Smooth muscle cell (in vitro differentiated cells): ENCODE results near the gene DNAAF5. TPM values are rescaled to one million over a fixed set of nuclear protein-coding genes. Genes with fewer than 3 reads are reported as not detected.

Source experiments
- DNase-seq: peaks from one replicate; lab custom pipeline; 2025; ENCODE audit not compliant: unreplicated experiment; lab: John Stamatoyannopoulos, UW
- H2AFZ ChIP-seq: fragments of 200-600 bp; sonication (generic); 2 replicates; pipeline ENCODE4 v1.6.0; 2016; ENCODE audit warnings: antibody characterized with exemption, low read depth, mild to moderate bottlenecking
- H3F3A ChIP-seq: fragments of 200-600 bp; sonication (generic); 2 replicates; pipeline ENCODE4 v1.6.0; 2017; ENCODE audit warnings: antibody characterized with exemption, low read depth
- H3K27ac ChIP-seq: fragments of 200-600 bp; sonication (generic); 2 replicates; pipeline ENCODE4 v1.5.1; 2016; ENCODE audit warnings: low read depth, mild to moderate bottlenecking
- H3K27me3 ChIP-seq: fragments of 200-600 bp; sonication (generic); 2 replicates; pipeline ENCODE4 v1.6.1; 2016; ENCODE audit warnings: low read depth, mild to moderate bottlenecking
- H3K36me3 ChIP-seq: fragments of 200-600 bp; sonication (generic); 2 replicates; pipeline ENCODE4 v1.5.1; 2016; ENCODE audit warnings: low read depth
- H3K4me1 ChIP-seq: fragments of 200-600 bp; sonication (generic); 2 replicates; pipeline ENCODE4 v1.5.1; 2016; ENCODE audit warnings: low read depth
- H3K4me2 ChIP-seq: fragments of 200-600 bp; sonication (generic); 2 replicates; pipeline ENCODE4 v1.6.0; 2016; ENCODE audit warnings: mild to moderate bottlenecking
- H3K4me3 ChIP-seq: fragments of 200-600 bp; sonication (generic); 2 replicates; pipeline ENCODE4 v1.5.1; 2016; ENCODE audit warnings: mild to moderate bottlenecking
- H3K79me2 ChIP-seq: fragments of 200-600 bp; sonication (generic); 2 replicates; pipeline ENCODE4 v1.6.0; 2016; ENCODE audit warnings: low read depth, mild to moderate bottlenecking
- H3K9ac ChIP-seq: fragments of 200-600 bp; sonication (generic); 2 replicates; pipeline ENCODE4 v1.6.0; 2016; ENCODE audit warnings: low read depth
- H3K9me3 ChIP-seq: fragments of 200-600 bp; sonication (generic); replicated peaks from 2 replicates; pipeline ENCODE4 v1.5.1; 2016; ENCODE audit warnings: low read depth
- H4K20me1 ChIP-seq: fragments of 200-600 bp; sonication (generic); 2 replicates; pipeline ENCODE4 v1.6.0; 2016; ENCODE audit warnings: low read depth
- CTCF ChIP-seq: fragments of 200-600 bp; sonication (generic); IDR thresholded peaks from 2 replicates; pipeline ENCODE4 v1.5.1; 2017; ENCODE audit warnings: borderline replicate concordance, mild to moderate bottlenecking, antibody characterized with exemption; ENCODE audit not compliant: insufficient read depth, poor library complexity, severe bottlenecking
- WGBS: methylation state at CpG from one replicate; pipeline ENCODE4 v1.1.7; 2016; ENCODE audit warnings: low lambda C conversion rate; 5-methylcytosine and 5-hydroxymethylcytosine counted together
- polyA plus RNA-seq: library from polyadenylated mRNA; unstranded; fragments of >200 nt; fragmentation: Nextera tagmentation; extraction: Ambion mirVana; gene quantifications from 2 replicates; pipeline ENCODE4 v1.2.1, GENCODE V29; 2016
- total RNA-seq: library from RNA; depleted of rRNA; stranded (reverse); fragments of >200 nt; gene quantifications from 2 replicates; pipeline ENCODE4 v1.2.3, GENCODE V29; 2014

The DNAAF5 gene
- total and polyA plus RNA-seq, 2 experiments from 2014 or later = 13.9 to 17.0 TPM

GRCh38 chr7:730501-731439 is 4.3 kb downstream of the DNAAF5 start:
- H3K9me3 ChIP-seq = peaks cover 11% of the 10 kb centered on the region
- no peaks in the 10 kb centered on the region for H3K27me3 ChIP-seq
- no peak for DNase-seq
- no peak overlapping the region for H2AFZ ChIP-seq
- H3K36me3 ChIP-seq = peaks cover 7% of the 10 kb centered on the region
- H3K4me2 ChIP-seq = no peak overlapping the region
- peaks cover 13% of the 10 kb centered on the region for H4K20me1 ChIP-seq
- H3K27ac ChIP-seq = no peak overlapping the region
- peaks cover 5% of the 10 kb centered on the region for H3F3A ChIP-seq
- TF ChIP-seq CTCF = no peak
- peaks cover 40% of the 10 kb centered on the region for H3K79me2 ChIP-seq
- peaks cover 13% of the 10 kb centered on the region for H3K4me1 ChIP-seq
- WGBS = 88% methylated on average over 23 of the region's 23 CpGs
- H3K9ac ChIP-seq = no peak overlapping the region
- H3K4me3 ChIP-seq = no peak overlapping the region

DNA sequence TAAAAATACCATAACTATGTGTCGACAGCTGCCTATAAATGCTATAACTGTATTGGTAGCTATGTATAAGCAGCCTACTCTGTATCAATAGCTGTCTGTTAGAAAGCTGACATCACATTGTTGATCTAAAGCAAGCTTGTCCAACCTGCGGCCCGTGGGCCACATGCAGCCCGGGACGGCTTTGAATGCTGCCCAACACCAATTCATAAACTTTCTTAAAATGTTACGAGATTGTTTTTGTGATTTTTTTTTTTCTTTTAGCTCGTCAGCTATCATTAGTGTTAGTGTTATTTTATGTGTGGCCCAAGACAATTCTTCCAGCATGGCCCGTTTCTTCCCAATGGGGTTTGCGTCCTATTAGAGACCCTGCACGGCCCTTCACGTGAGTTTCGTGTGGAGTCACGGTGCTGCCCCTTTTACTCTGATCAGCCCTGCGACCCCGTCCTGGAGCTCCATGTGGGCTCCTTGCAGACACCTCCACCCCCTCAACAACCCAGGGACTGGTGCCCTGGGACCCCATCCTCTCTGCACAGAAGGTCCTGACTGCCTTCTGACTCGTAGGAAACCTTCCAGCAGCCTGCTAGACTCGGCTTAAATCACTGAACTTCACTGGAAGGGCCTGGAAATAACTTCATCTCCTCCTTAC is 5.1 kb downstream of the DNAAF5 start:
- no peak for TF ChIP-seq CTCF
- no peaks in the 10 kb centered on the region for H3F3A ChIP-seq
- no peak overlapping the region for H3K4me2 ChIP-seq
- DNase-seq = no peak
- no peak overlapping the region for H2AFZ ChIP-seq
- no peak overlapping the region for H3K27ac ChIP-seq
- no peak overlapping the region for H3K9ac ChIP-seq
- H3K4me3 ChIP-seq = no peak overlapping the region
- H3K9me3 ChIP-seq = peaks cover 11% of the 10 kb centered on the region
- WGBS = 97% methylated on average over 17 of the region's 17 CpGs
- no peaks in the 10 kb centered on the region for H3K27me3 ChIP-seq
- peaks cover 48% of the 10 kb centered on the region for H3K79me2 ChIP-seq
- H3K36me3 ChIP-seq = peaks cover 7% of the 10 kb centered on the region
- peaks cover 11% of the 10 kb centered on the region for H4K20me1 ChIP-seq
- H3K4me1 ChIP-seq = peaks cover 7% of the 10 kb centered on the region

DNA sequence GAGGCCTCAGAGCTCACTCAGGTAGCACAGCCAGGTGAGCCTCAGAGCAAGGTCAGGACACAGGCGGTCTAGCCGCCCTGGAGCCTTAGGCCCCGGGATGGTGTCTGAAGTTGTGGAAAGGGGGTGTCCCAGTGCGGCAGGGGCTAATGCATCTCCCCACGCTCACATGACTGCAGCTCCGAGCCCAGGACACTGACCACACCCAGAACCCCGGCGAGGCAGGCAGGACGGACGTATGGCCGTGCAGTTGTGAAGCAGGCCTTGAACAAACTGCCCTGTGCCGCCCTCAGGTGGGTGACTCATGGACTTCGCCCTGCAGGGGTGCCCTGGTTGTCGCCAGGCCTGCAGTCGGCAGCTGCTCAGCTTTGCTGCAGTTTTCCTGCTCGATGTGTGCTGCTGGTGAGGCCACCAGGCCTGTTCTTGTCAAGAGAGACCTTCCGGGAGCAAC is 5.6 kb downstream of the DNAAF5 start:
- H3F3A ChIP-seq = no peaks in the 10 kb centered on the region
- WGBS = 85% methylated on average over 17 of the region's 17 CpGs
- peaks cover 11% of the 10 kb centered on the region for H4K20me1 ChIP-seq
- H3K9ac ChIP-seq = no peak overlapping the region
- peaks cover 7% of the 10 kb centered on the region for H3K4me1 ChIP-seq
- no peak for DNase-seq
- H3K79me2 ChIP-seq = peaks cover 50% of the 10 kb centered on the region
- H2AFZ ChIP-seq = no peak overlapping the region
- no peak overlapping the region for H3K4me3 ChIP-seq
- no peak overlapping the region for H3K27ac ChIP-seq
- H3K36me3 ChIP-seq = peaks cover 7% of the 10 kb centered on the region
- H3K4me2 ChIP-seq = no peak overlapping the region
- TF ChIP-seq CTCF = no peak
- H3K27me3 ChIP-seq = no peaks in the 10 kb centered on the region
- H3K9me3 ChIP-seq = peaks cover 11% of the 10 kb centered on the region
